ENCODE data around the gene ARNT2.

- TF ChIP-seq EZH2phosphoT487 (IDR thresholded peaks at IDR 0.05; ENCODE audit: low read depth, severe bottlenecking, unreplicated experiment) (no peak), CTCF (IDR thresholded peaks at IDR 0.05; ENCODE audit: poor library complexity) (no peak)
Observed at GRCh38 chr15:80452166-80452565, 48.0 kb downstream of the ARNT2 start.

Measured in hepatocyte (in vitro differentiated cells).